NAMALWA (cell line): ENCODE results near the gene NUP214.

Experiments
- DNase-seq: peaks from one replicate; pipeline ENCODE4 v3.0.0-alpha.2; 2015; ENCODE audit warnings: low spot score

The NUP214 gene

DNA sequence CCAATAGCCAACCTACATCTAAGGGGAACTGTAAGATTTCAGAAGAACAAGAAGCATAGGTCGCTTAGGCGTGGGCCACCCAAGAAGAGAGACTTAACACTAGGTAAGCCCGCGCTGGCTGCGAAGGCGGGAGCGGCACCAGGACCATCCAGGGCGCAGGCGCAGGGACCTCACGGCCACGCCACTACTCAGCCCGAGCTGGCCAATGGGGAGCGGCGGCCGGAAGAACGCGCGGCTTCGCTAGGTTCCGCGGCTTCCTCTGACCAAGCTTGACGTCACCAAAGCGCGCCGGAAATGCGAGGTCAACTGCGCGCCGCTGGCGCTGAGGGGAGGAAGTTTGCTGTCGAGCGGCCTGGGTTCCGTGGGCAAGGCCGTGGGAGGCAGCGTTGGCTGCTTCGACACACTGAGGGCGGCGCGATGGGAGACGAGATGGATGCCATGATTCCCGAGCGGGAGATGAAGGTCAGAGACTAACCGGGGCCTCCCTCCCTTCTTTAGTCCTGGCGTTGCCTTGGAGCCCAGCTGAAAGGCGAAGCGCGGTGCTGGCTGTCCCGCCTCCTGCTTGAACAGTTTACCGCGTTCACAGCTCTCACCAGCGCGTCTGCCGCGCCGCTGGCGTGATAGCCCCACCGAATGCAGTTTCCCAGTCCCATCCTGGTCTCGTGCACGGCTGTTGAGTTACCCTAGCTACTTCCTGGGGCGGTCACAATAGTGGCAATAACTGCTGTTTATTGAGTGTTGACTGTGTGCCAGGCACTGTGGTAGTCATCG lies at the start of gene NUP214:
Gene NUP214 (plus strand): TSS at position 299 of the 771 bp plus-strand sequence. CDS start 119 bp downstream, at position 418.
- peak; percentile 98 for DNase-seq

DNA sequence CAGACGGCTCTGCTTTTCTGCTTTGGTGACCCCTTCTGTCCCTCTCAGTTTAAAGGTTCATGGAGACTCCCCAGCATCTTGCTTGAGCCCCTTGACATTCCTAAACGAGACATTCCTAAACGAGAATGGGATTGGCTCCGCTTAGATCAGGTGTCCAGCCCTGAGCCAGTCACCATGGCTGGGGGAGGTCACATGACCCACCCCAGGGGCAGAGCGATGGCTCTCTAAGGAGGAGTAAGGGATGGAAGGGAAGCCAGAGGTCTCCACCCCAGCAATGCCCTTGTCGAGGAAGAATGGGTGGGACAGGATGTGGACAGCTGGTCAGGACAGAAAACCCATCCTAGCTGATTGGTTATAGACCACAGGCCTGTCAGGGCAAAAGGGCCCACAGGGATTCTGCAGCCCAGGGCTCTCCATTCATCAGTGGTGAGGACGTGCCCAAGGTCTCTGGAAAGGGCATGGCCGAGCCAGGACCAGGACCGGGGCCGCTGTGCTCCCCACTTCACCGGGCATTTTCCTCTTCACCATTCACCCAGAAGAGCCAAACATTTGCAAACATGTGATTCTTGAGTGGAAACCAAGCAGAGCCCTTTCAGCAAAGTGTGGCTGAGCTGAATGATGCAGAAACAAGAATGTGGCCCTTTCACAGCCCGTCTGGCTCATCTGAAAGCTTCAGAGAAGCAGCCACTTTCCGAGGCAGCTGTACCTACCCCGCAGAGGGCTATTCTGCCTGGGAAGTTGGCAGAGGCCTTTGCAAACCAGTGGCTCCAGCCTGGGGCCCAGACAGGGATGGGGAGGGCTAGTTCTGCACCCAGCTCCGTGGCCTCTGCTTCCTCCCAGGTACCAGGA lies 48.8 kb upstream of the NUP214 start:
- no peak for DNase-seq

DNA sequence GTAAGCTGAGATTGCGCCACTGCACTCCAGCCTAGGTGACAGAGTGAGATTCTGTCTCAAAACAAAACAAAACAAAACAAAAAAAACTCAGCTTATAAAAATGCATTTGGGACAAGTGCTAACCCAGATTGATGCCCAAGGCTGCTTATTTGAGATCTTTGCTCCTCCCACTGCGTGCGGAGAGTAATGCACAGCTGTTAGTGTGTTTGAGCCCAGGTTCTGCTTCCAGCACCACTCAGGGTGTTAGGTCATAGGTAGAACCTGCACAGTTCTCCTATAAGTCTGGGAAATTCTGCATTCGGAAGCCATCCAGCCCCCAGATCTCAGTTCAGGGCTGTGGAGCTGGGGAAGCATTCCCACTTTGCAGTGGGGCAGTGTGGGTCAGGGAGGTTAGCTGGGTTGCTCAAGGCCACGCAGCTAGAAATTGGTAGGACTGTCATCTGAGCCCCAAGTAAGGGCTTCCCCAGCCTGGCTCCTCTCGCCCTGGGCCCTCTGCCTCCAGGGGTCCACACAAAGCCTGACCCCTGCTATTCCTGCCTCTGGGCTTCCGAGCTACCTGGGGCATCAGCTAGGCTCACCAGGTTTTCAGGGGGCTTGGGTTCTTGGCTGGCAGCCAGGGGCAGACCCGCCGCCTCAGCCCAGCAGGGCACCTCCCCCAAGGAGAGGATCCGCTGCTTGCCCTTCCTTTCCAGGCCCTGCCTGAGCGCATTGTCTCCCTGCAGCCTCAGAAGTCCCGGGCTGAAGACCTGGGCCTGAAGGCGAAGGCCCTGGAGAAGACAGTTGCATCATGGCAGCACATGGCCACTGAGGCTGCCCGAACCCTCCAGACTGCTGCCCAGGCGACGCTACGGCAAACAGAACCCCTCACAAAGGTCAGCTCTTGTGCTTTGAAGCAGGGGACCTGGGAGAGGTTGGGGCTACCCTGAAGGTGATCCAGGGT lies 46.7 kb upstream of the NUP214 start:
- no peak for DNase-seq

DNA sequence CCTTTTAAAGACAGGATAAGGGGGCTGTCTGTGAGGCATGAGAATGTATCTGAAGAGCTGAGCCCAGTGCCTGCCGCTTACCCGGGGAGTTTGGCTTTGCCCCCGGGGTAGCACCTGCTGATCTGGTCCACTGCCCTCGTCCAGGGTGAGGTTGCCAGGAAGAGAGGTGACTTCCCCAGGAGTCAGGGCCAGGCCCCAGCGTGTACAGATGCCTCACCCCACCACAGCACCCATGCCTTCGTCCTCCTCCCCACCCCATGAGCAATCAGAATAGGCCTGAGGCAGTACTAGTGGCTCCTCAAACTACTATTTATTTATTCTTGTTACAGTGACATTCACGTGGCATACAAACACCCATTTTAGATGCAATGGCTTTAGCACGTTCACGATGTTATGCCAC lies 44.8 kb upstream of the NUP214 start:
- DNase-seq = no peak

DNA sequence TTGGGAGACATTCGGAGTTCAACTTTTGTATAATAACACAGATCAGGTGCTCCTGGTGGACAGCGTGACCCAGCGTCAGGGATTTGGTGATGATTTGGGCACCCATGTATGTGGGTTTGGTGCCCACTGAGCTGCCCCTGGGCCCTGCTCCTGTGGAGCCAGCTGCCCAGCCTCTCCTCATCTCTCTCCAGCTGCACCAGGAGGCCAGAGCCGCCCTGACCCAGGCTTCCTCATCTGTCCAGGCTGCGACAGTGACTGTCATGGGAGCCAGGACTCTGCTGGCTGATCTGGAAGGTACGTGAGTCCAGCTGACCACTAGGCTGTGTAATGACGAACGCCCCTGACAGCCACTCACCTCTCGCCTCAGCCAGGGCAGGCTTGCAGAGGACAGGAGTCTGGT lies 43.5 kb upstream of the NUP214 start:
- no peak for DNase-seq

DNA sequence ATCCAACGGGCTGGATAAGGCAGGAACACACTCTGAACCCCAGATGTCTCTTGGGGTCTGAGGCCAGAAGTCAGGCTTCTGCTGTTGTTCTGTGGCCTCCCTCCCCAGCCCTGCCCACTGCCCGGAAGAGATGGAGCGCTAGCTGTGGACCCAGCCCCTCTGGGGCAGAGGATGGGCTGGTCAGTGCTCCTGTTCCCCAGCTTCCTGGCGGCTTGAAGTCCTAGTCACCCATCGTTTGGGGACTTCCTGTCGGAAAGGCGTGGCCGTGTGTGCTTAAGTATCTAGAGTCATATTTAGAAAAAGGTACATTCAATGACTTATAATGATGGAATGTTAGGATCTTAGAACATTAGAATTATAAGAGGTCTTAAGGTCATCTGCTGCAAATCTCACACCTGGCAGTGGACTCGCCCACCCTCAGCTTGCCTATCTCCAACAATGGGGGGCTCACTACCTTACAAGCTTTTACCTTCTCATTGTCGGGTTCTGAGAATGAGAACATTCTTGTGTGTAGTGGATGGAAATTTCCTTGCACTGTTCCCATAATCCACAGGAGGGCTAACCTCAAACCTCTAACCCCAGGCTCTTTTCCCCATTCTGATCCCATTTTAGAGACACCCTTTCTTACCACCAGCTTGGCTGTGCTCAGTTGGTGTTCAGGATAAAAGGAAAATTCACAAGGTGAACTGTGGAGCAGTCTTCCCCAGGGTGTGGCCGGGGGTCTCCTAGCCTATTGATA lies 42.4 kb upstream of the NUP214 start:
- DNase-seq = no peak

DNA sequence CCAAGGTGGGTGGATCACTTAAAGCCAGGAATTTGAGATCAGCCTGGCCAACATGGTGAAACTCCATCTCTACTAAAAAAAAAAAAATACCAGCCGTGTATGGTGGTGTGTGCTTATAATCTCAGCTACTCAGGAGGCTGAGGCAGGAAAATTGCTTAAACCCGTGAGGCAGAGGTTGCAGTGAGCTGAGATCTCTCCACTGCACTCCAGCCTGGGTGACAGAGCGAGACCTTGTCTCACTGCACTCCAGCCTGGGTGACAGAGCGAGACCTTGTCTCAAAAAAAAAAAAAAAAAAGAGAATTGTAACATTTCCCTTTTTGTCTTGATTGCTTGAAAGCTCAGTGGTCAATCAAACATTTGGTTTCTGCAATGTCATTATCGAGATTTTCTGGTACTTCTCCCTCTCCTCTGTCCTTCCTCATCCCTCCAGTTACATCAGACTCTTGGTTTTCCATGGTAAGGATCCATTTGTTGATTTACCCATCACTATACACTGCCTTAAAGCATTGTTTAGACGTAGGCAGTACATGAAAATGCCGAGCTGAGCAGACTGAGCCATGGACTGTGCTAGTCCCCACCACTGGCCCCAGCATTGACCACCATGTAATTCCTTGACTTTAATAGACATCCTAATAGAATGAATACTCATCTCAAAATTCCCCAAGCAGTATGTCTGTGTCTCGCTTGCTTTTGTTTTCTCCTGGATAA lies 40.6 kb upstream of the NUP214 start:
- no peak for DNase-seq

DNA sequence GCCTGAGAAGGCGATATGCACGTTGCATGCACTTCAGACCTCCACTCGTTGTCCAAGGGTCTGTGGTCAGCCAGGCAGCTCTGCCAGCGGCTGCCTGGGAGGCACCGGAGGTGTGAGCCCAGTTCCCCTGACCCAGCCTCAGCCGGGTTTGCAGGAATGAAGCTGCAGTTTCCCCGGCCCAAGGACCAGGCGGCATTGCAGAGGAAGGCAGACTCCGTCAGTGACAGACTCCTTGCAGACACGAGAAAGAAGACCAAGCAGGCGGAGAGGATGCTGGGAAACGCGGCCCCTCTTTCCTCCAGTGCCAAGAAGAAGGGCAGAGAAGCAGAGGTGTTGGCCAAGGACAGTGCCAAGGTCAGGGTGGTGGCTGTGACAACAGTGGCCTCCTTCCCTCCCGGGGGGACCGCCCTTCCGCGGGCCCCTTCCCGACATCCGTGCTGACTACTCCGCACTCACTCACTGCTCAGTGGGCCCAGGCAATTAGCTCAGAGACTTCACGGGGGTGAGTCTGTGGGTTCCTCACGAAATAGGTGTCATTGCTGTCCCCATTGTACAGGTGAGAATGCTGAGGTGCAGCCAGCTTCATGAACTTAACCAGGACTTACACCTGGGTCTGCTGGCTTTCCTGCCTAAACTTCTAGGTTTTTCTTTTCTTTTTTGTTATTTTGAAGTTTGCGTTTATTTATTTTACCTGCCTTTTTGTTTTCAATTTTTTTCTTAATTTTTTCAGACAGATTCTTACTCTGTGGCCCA lies 39.8 kb upstream of the NUP214 start:
- no peak for DNase-seq

DNA sequence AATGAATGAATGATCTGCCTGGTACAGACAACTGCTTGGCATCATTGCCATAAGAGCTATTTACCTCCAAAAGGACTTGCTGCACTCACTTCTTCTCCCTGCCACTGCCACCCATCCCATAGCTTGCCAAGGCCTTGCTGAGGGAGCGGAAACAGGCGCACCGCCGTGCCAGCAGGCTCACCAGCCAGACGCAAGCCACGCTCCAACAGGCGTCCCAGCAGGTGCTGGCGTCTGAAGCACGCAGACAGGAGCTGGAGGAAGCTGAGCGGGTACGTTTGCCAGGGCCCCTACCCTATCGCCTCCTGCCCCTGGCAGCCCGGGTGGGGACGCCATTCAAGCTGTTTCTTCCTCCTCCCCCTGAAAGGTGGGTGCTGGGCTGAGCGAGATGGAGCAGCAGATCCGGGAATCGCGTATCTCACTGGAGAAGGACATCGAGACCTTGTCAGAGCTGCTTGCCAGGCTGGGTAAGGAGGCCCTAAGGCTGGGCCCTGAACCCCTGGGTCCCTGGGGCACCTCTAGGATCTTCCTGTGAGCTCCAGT lies 38.0 kb upstream of the NUP214 start:
- DNase-seq = no peak

DNA sequence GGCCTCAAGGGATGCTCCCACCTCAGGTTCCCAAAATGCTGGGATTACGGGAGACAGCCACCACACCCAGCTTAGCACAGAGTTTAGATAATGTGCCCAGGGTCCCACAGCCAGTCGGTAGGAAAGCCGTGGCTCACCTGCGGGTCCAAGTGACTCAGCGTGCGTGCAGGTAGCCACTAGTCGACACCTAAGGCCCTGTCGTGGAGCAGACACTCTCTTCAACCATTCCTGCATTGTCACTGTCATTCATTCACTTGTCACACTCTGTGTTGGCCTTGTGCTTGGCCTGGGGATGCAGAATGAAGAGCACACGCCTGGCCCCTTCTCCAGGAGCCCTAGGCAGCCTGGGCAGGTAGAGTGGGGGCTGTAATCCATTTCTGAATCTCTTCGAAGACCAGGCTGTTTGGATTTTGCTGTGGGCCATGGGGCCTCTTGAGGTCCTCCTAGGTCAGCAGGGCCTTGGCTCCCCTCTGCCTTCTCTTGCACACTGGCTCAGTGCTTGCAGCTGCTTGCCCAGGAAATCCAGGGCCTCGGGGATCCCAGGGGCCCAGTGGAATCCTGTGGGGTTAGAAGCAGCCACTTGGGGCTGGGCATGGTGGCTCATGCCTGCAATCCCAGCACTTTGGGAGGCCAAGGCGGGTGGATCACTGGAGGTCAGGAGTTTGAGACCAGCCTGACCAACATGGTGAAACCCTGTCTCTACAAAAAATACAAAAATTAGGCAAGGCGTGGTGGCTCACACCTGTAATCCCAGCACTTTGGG lies 35.2 kb upstream of the NUP214 start:
- DNase-seq = no peak

DNA sequence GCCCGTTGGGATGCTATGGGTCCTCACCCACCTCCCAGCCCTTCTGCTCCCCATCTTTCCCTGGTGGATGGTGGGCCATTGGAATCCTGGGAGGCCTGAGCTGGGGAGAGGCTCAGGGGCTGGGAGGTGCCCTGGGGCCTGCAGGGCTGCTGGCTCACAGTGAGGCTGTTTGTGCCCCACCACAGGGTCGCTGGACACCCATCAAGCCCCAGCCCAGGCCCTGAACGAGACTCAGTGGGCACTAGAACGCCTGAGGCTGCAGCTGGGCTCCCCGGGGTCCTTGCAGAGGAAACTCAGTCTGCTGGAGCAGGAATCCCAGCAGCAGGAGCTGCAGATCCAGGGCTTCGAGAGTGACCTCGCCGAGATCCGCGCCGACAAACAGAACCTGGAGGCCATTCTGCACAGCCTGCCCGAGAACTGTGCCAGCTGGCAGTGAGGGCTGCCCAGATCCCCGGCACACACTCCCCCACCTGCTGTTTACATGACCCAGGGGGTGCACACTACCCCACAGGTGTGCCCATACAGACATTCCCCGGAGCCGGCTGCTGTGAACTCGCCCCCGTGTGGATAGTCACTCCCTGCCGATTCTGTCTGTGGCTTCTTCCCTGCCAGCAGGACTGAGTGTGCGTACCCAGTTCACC lies 33.9 kb upstream of the NUP214 start:
- DNase-seq = no peak

DNA sequence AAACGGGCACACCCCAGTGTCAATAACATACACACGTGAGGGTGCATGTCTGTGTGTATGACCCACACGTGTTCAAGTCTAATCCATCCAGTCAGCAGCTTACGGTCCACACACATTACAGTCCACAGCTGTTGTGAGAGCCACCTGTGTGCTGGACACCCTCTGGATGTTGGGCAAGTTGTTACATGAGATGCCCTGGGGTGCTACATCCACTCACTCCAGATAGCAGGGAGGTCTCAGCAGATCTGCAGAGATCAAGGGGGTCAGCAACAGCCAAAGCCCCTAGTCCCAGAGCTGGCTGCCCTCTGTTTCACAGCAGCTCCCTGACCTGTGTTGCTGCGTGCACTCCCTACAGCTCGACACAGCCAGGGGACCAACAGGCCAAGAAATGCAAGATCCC lies 33.4 kb upstream of the NUP214 start:
- no peak for DNase-seq

DNA sequence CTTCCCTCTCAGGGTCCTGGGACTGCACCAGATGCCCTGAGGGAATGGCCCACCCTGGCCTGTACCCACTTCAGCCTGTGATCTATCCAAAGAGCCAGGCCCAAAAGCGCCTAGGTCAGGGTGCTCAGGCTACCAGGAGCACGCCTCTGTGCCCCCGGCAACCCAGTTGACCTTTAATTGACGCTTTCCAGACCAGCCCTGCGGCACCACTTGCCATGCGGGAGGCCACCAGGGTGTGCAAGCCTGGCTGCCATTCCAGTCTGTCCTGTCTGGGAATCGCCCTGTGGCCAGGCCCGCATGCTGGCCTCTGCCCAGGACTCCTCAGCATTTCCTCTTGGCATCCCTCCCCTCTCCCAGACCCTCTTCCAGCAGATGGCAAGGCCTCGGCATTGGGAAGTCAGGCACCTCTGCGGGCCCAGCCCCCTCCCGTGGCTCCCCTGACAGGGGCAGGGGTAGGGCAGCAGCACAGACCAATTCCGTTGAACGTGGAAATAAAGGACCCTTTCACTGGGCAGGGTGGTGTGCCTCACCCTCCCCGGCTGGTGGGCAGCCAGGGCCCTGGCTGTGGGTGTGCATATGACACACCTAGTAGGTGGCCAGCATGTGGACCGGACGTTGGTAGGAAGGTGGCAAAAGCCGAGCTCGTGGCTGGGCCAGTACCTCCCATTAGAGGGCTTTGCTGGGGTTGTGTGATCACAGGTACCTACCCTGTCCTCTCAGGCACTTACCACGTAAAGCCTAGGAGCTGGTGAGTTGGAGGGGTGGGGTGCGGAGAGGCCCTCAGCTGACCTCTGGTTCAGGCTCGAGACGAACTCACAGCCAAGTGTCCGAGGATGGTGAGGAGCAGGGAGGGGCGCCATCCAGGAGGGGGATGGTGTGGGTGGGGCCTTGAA lies 32.6 kb upstream of the NUP214 start:
- no peak for DNase-seq

DNA sequence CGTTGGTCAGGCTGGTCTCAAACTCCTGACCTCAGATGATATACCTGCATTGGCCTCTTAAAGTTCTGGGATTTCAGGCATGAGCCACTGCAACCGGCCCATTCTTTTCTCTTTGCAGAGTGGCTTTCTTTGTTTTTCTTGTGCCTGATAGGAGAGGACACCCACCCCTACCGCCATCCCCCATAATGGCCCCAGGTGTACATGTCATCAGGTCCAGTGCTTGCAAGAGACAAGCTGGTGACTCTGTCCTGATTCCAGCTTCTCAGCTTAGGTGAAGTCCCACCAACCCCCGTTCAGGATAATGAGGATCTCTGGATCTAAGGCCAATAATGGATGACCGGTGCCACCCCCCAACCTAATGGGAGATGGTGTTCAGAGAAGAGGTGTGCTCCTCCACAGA lies 31.4 kb upstream of the NUP214 start:
- no peak for DNase-seq

DNA sequence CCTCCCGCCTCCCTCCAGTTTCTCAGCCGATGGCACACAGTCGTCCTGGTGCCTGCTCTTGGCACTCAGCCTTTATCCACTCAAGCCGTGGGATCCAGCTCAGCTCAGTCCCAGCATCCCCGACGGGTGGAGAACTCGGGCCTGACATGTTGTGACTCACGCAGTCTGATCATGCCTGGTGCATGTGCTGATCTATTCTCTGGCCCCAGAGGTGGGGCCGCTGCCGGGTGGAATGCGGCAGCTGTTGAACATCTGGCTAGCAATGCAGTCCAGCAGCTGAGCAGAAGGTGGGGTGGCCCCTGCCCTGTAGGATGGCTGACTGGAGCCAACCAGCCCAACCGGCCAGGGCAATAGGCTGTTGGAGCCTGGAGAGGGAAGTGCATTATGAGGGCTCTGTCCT lies 30.8 kb upstream of the NUP214 start:
- no peak for DNase-seq

DNA sequence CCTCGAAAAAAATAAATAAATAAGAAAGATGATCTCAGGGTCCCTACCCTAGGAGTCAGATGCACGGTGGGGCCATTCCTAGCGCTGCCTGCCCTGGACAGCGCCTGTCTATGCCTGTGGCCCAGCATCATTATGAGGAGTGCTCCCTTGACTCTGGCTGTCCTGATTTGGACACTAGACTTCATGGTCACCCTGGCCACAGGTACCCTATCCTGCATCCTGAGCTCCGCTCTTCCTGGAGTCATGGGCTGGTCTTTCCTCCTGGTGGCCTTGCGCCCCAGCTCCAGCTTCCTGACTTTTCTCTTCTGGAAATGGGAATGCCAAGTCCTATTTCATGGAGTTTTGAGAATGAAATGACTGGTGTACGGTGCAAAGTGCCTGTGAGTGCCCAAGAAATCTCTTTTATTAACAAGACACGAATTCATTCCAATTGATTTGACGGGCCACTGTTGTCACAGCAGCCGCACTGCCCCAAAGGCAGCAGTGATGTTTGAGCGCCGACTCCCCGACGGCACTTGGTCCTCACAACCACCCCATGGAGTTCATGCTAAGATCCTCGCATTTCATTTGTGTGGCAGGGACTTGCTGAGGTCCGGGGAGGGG lies 29.6 kb upstream of the NUP214 start:
- no peak for DNase-seq
